ENCODE measurements around the gene PREX1. TPM values are rescaled to one million over a fixed set of nuclear protein-coding genes. Genes with fewer than 3 reads are reported as not detected.
"Not testable (repeated sequence)": the region's sequence is repeated elsewhere in the genome, so short reads cannot be mapped to it uniquely, and the experiment has no call there.

Gene PREX1
- total RNA-seq, 4 donors from 2014 or later = 7.5 to 10.9 (median 9.1) TPM

GRCh38 chr20:48830826-48831318, 3.1 kb upstream of the PREX1 start:
- no peaks in the 10 kb centered on the region for H3K9me3 ChIP-seq

DNA sequence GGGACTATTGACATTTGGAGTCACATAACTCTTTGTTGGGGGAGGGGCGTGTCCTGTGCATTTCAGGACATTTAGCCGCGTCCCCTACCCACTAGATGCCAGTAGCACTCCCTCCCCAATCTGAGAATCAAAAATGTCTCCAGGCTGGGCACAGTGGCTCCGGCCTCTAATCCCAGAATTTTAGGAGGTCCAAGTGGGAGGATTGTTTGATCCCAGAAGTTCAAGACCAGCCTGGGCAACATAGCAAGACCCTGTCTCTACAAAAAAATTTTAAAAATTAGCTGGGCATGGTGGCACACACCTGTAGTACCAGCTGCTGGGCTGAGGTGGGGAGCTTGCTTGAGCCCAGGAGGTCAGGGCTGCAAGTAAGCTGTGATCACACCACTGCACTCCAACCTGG, 2.1 kb upstream of the PREX1 start:
- intact Hi-C loops (cut with DNase I; ENCODE audit: low total_unique reads) = loop anchor here (2.0 to 10.0 kb wide), 3 partner anchors 63 to 173 kb away; no protein-coding TSS in a partner anchor

More at GRCh38 chr20:48830826-48831318, 3.1 kb upstream of the PREX1 start:
- TF ChIP-seq CTCF (IDR thresholded peaks at IDR 0.05 in 4 of 5, conservative IDR thresholded peaks at IDR 0.05 in 1 of 5) (no peak), POLR2A (IDR thresholded peaks at IDR 0.05) (no peak)
- ATAC-seq = no peak
- Histone ChIP-seq H3K36me3 (no peaks in the 10 kb centered on the region), H3K27me3 (no peaks in the 10 kb centered on the region), H3K4me1 (peaks cover 0 to 24% of the 10 kb centered on the region in 2 donors), H3K4me3 (no peak overlapping the region), H3K27ac (peak overlapping the region in 1 of 4 donors; percentile 58)
- intact Hi-C loops (cut with DNase I; ENCODE audit: low total_unique reads) = no loop called here
- in situ Hi-C loops (cut with MboI; ENCODE audit: low sequenced_read_pairs in 4 of 4) = no loop called here
- DNase-seq = no peak

GRCh38 chr20:48828734-48829460, 1.1 kb upstream of the PREX1 start:
- H3K4me3 ChIP-seq = peak overlapping the region; percentile 57 to 71 (median 62)
- intact Hi-C loops (cut with DNase I; ENCODE audit: low total_unique reads) = loop anchor here (2.0 to 10.0 kb wide), 3 partner anchors 64 to 172 kb away; no protein-coding TSS in a partner anchor
- in situ Hi-C loops (cut with MboI; ENCODE audit: low sequenced_read_pairs in 4 of 4) = no loop called here
- DNase-seq (no peak), ATAC-seq (no peak)
- H3K27me3 ChIP-seq = no peaks in the 10 kb centered on the region
- H3K27ac ChIP-seq = peak overlapping the region; percentile 83 to 94 (median 88)
- H3K9me3 ChIP-seq = no peaks in the 10 kb centered on the region
- TF ChIP-seq CTCF (IDR thresholded peaks at IDR 0.05 in 4 of 5, conservative IDR thresholded peaks at IDR 0.05 in 1 of 5) = no peak
- TF ChIP-seq POLR2A (IDR thresholded peaks at IDR 0.05) = no peak
- peaks cover 9 to 30% of the 10 kb centered on the region in 2 donors for H3K4me1 ChIP-seq
- no peaks in the 10 kb centered on the region for H3K36me3 ChIP-seq

More for the DNA sequence above, 2.1 kb upstream of the PREX1 start:
- Histone ChIP-seq H3K27me3 (no peaks in the 10 kb centered on the region), H3K27ac (no peak overlapping the region), H3K36me3 (no peaks in the 10 kb centered on the region), H3K4me3 (no peak overlapping the region), H3K9me3 (no peaks in the 10 kb centered on the region), H3K4me1 (peaks cover 6 to 26% of the 10 kb centered on the region in 2 donors)
- TF ChIP-seq POLR2A (IDR thresholded peaks at IDR 0.05) = no peak
- DNase-seq (no peak), ATAC-seq (no peak)
- in situ Hi-C loops (cut with MboI; ENCODE audit: low sequenced_read_pairs in 4 of 4) = no loop called here

DNA sequence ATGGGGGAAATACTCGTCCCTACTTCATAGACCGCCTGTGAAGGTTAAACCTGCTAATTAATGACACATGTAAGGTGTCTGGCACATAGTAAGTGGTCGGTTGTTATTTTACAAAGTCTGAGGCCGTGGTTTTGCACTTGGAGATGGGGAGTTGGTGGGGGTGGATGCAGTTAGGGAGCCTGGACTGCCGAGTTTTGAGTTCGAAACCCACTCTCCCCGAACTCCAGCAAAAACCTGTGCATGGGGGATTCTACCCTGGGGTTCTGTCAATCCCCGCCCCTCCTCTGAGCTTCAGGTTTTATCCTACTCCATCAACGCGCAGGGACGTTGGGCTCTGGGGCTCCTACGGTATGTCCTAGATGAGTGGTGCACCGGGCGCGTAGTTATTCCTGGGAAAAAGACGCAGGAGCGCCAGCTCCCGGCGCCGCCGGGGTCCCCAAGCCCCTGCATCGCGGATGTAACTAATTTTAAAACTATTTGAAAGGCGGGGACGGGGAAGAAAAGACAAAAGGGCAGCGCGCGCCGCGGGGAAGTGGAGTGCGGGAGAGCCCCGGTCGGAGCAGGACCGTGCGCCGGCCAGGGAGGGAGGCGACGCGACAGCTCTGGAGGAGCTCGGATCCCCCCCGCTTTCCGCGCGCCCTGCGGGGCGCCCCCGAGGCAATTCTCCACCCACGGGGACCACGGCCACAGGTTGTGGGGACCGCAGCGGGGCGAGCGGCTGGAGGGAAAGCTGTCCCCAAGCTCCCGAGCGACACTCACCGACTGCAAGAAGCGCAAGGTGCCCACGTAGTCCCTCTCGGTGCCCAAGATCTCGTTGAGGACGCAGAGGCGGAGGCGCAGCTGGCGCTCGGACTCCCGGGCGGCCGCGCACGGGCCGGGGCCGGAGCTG, 672 bp downstream of the PREX1 start:
- no peaks in the 10 kb centered on the region for H3K9me3 ChIP-seq
- TF ChIP-seq CTCF (IDR thresholded peaks at IDR 0.05 in 4 of 5, conservative IDR thresholded peaks at IDR 0.05 in 1 of 5) (no peak), POLR2A (IDR thresholded peaks at IDR 0.05) (no peak)
- peak overlapping the region; percentile 79 to 84 (median 84) for H3K27ac ChIP-seq
- H3K4me1 ChIP-seq = peaks cover 9 to 30% of the 10 kb centered on the region in 2 donors
- in situ Hi-C loops (cut with MboI; ENCODE audit: low sequenced_read_pairs in 4 of 4) = no loop called here
- intact Hi-C loops (cut with DNase I; ENCODE audit: low total_unique reads) = loop anchor here (5.0 to 10.0 kb wide), 2 partner anchors 142 to 170 kb away; no protein-coding TSS in a partner anchor
- peak overlapping the region; percentile 59 to 71 (median 67) for H3K4me3 ChIP-seq
- H3K27me3 ChIP-seq = no peaks in the 10 kb centered on the region
- peak; percentile 43 to 45 for ATAC-seq
- DNase-seq = no peak
- H3K36me3 ChIP-seq = no peaks in the 10 kb centered on the region

DNA sequence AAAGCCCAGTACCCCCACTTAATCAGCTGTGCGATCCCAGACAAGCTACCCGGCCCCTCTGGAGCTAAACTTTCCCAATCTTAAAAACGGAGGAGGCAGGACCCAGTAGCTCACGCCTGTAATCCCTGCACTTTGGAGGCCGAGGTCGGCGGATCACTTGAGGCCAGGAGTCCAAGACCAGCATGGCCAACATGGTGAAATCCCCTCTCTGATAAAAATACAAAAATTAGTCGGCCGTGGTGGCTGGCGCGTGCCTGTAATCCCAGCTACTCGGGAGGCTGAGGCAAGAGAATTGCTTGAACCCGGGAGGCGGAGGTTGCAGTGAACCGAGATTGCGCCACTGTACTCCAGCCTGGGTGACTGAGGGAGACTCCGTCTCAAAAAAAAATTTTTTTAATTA, 1.3 kb downstream of the PREX1 start:
- intact Hi-C loops (cut with DNase I; ENCODE audit: low total_unique reads) = loop anchor here (5.0 to 10.0 kb wide), 2 partner anchors 142 to 169 kb away; no protein-coding TSS in a partner anchor
- peak overlapping the region; percentile 59 to 71 (median 67) for H3K4me3 ChIP-seq
- in situ Hi-C loops (cut with MboI; ENCODE audit: low sequenced_read_pairs in 4 of 4); ATAC-seq; H3K27me3 ChIP-seq; H3K36me3 ChIP-seq; DNase-seq; H3K9me3 ChIP-seq: not testable (repeated sequence)
- H3K4me1 ChIP-seq = peaks cover 9 to 26% of the 10 kb centered on the region in 2 donors
- peak overlapping the region; percentile 79 to 84 (median 84) for H3K27ac ChIP-seq

Measured in gastrocnemius medialis (tissue), 4 donors.